Naive B cell (primary cell): ENCODE measurements around the gene DPCD. TPM values are rescaled to one million over a fixed set of nuclear protein-coding genes. Genes with fewer than 3 reads are reported as not detected.
A peak's percentile ranks its signal among the peaks of the same experiment; 100 is the strongest.
"Not testable (repeated sequence)": the region's sequence is repeated elsewhere in the genome, so short reads cannot be mapped to it uniquely, and the experiment has no call there.

ENCODE experiments used
- ATAC-seq, 2 donors: fragments of 150-1000 bp; cut with Tn5 transposase; 2 replicates each; pipeline ENCODE4 v1.10.0; 2021; ENCODE audit warnings: low read depth in 2 of 2, mild to moderate bottlenecking in 2 of 2, moderate library complexity in 2 of 2
- DNase-seq: peaks from one replicate; pipeline ENCODE4 v3.0.0; 2022
- H3K27ac Mint-ChIP-seq, 6 donors: one replicate each; pipeline ENCODE4 v1.8.0; 2020 to 2022; ENCODE audit warnings: mild to moderate bottlenecking in 6 of 6, mixed read lengths in 6 of 6, moderate library complexity in 5 of 6, inconsistent platforms in 2 of 6
- H3K27me3 Mint-ChIP-seq, 3 donors: one replicate each; pipeline ENCODE4 v1.8.0; 2021 to 2022; ENCODE audit warnings: mixed read lengths in 3 of 3, mild to moderate bottlenecking in 1 of 3
- H3K36me3 Mint-ChIP-seq, 2 donors: one replicate each; pipeline ENCODE4 v1.8.0; 2020 to 2022; ENCODE audit warnings: mixed read lengths in 2 of 2, inconsistent platforms in 1 of 2, mild to moderate bottlenecking in 1 of 2
- H3K4me1 Mint-ChIP-seq, 3 donors: one replicate each; pipeline ENCODE4 v1.8.0; 2020 to 2022; ENCODE audit warnings: mixed read lengths in 3 of 3, inconsistent platforms in 1 of 3, mild to moderate bottlenecking in 1 of 3, moderate library complexity in 1 of 3
- H3K4me3 Mint-ChIP-seq, 8 donors: one replicate each; pipeline ENCODE4 v1.8.0; 2020 to 2022; ENCODE audit warnings: mild to moderate bottlenecking in 8 of 8, mixed read lengths in 8 of 8, moderate library complexity in 8 of 8, inconsistent platforms in 2 of 8
- H3K9me3 Mint-ChIP-seq, 7 donors: one replicate each; pipeline ENCODE4 v1.8.0; 2020 to 2022; ENCODE audit warnings: mixed read lengths in 7 of 7, mild to moderate bottlenecking in 5 of 7, inconsistent platforms in 2 of 7, moderate library complexity in 1 of 7
- polyA plus RNA-seq, 6 donors: library from polyadenylated mRNA; unstranded; fragments of 300-500 nt; fragmentation: Illumina TruSeq; gene quantifications; one replicate each; pipeline ENCODE4 v1.2.3, GENCODE V29; 2021; ENCODE audit warnings: low read depth in 6 of 6

DPCD gene
- polyA plus RNA-seq, 6 donors from 2014 or later: 0.37 to 2.8 (median 1.2) TPM; not detected in 1

DNA sequence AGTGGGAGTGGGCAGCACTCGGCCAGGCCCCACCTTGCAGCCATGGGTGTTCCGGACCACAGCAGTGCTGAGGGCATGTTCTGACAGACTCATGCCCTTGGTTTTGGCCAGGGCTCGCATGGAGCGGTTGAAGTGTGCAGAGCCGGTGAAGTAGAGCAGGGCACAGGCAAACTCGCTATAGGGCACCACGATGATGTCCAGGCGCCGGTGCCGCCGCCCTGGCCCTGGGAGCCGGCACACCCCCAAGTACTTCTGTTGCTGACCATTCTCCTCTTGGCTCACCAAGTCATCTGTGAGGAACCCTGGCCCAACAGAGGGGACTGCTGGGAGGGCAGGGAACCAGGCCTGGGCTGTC, 8.6 kb upstream of the DPCD start:
- DNase-seq: no peak
- H3K36me3 Mint-ChIP-seq: peaks cover 7 to 18% of the 10 kb centered on the region in 2 donors
- H3K4me1 Mint-ChIP-seq: peaks cover 0 to 9% (median 4%) of the 10 kb centered on the region in 3 donors
- no peak overlapping the region for H3K27ac Mint-ChIP-seq
- no peaks in the 10 kb centered on the region for H3K9me3 Mint-ChIP-seq
- no peaks in the 10 kb centered on the region for H3K27me3 Mint-ChIP-seq
- no peak overlapping the region for H3K4me3 Mint-ChIP-seq
- ATAC-seq: no peak

- peaks cover 0 to 9% (median 4%) of the 10 kb centered on the region in 3 donors for H3K4me1 Mint-ChIP-seq
- no peak for ATAC-seq
- H3K4me3 Mint-ChIP-seq: no peak overlapping the region
- DNase-seq: no peak
- H3K27ac Mint-ChIP-seq: no peak overlapping the region
- H3K9me3 Mint-ChIP-seq: no peaks in the 10 kb centered on the region
- H3K36me3 Mint-ChIP-seq: peaks cover 7 to 26% of the 10 kb centered on the region in 2 donors
- no peaks in the 10 kb centered on the region for H3K27me3 Mint-ChIP-seq
Observed at GRCh38 chr10:101580486-101581399, 7.4 kb upstream of the DPCD start.

DNA sequence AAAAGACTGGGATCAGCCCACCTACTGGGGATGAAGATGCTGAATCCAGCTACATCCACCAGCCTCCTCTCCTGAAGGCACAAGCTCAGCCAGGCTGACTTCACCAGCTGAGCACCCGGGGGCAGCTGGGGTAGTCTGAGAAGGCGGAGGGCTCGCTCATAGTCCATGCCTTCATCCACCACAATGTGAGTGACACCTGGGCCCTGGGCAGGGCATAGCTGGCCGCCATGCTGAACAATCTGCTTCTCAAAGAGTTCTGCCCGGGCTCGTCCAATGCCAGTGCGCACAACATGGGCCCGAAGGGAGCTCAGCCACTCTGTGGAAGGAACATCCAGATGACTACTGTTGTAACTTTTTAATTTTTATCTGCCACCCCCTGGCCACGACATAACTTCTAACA, 2.3 kb upstream of the DPCD start:
- Mint-ChIP-seq H3K27ac (no peak overlapping the region), H3K4me1 (peaks cover 19 to 37% (median 24%) of the 10 kb centered on the region in 3 donors)
- ATAC-seq: no peak

GRCh38 chr10:101588879-101589278, 758 bp downstream of the DPCD start:
- DNase-seq (no peak), ATAC-seq (no peak)
- H3K9me3 Mint-ChIP-seq: no peaks in the 10 kb centered on the region
- peaks cover 0 to 7% (median 0%) of the 10 kb centered on the region in 3 donors for H3K27me3 Mint-ChIP-seq
- peaks cover 0 to 12% of the 10 kb centered on the region in 2 donors for H3K36me3 Mint-ChIP-seq
- peaks cover 19 to 37% (median 20%) of the 10 kb centered on the region in 3 donors for H3K4me1 Mint-ChIP-seq
- peak overlapping the region in 2 of 6 donors; percentile 87 to 88 for H3K27ac Mint-ChIP-seq
- peak overlapping the region; percentile 95 to 98 (median 97) for H3K4me3 Mint-ChIP-seq

More for the DNA sequence above, 2.3 kb upstream of the DPCD start:
- Mint-ChIP-seq H3K4me3 (peak overlapping the region in 3 of 8 donors; percentile 70 to 97 (median 70)), H3K27me3 (peaks cover 0 to 6% (median 0%) of the 10 kb centered on the region in 3 donors), H3K36me3 (peaks cover 7 to 12% of the 10 kb centered on the region in 2 donors), H3K9me3 (no peaks in the 10 kb centered on the region)
- DNase-seq: no peak

- not testable (repeated sequence) for H3K27ac Mint-ChIP-seq, H3K9me3 Mint-ChIP-seq, DNase-seq, H3K36me3 Mint-ChIP-seq, H3K4me3 Mint-ChIP-seq, H3K4me1 Mint-ChIP-seq, H3K27me3 Mint-ChIP-seq, ATAC-seq
Observed at GRCh38 chr10:101593331-101593730, 5.2 kb downstream of the DPCD start.

- peaks cover 0 to under 1% (median 0%) of the 10 kb centered on the region in 3 donors for H3K27me3 Mint-ChIP-seq
- ATAC-seq (no peak), DNase-seq (no peak)
- no peaks in the 10 kb centered on the region for H3K4me1 Mint-ChIP-seq
- no peak overlapping the region for H3K27ac Mint-ChIP-seq
- no peak overlapping the region for H3K4me3 Mint-ChIP-seq
- H3K36me3 Mint-ChIP-seq: no peaks in the 10 kb centered on the region
- H3K9me3 Mint-ChIP-seq: no peaks in the 10 kb centered on the region
Observed at GRCh38 chr10:101595591-101596433, 7.7 kb downstream of the DPCD start.

- no peak overlapping the region for H3K4me3 Mint-ChIP-seq
- H3K27me3 Mint-ChIP-seq: no peaks in the 10 kb centered on the region
- no peaks in the 10 kb centered on the region for H3K9me3 Mint-ChIP-seq
- no peaks in the 10 kb centered on the region for H3K36me3 Mint-ChIP-seq
- DNase-seq (no peak), ATAC-seq (no peak)
- H3K27ac Mint-ChIP-seq: peak overlapping the region in 1 of 6 donors; percentile 91
- H3K4me1 Mint-ChIP-seq: no peaks in the 10 kb centered on the region
Observed at GRCh38 chr10:101597091-101597900, 9.2 kb downstream of the DPCD start.

DNA sequence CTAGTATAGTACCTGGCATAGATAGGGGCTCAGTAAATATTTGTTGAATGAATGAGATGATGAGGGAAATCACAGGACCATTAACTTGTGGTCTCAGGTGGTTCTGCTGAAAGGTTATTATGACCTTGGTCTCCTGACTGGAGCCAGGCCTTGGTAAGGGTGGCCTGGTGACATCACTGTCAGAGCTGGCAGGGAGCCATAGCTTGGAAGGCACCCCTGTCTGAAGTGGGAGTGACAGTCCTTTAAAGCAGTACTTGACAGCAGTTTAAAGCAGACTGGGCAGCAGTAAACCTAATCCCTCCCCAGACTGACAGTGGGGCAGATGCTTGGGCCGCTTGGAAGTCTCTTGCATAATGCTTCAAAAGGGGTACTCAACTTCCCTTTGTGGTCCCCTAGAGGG, 13.4 kb downstream of the DPCD start:
- H3K27ac Mint-ChIP-seq: peak overlapping the region in 1 of 6 donors; percentile 30
- DNase-seq: no peak

DNA sequence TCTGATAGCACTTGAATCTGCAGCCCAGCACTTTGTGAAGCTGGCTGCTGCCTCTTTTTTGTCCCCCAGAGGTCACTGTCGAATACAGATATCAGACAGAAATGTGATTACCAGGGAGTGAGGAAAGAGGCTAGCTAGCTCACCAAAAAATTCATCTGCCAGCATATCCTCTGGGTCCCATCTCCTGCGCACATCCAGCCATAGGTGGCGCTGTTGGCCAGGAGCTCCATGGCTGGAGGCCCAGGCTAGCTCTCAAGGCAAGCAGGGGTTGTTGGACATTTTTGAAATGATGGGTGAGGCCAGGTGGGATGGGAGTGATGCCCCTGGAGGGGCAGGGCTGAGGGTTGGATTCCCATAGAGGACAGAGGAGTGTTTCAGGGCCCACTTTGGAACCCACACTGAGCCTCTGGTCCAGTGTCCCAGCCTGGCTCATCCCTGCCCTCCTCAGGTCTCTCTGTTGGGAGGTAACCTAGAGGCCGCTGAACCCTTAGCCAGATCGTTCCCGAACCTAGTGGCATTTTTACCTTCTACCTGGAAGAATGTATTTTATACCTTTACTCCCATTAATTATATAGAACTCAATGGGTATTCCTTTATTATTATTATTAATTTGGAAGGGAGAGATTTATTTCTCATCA, 14.8 kb downstream of the DPCD start:
- H3K4me1 Mint-ChIP-seq: no peaks in the 10 kb centered on the region
- no peak overlapping the region for H3K4me3 Mint-ChIP-seq
- H3K27ac Mint-ChIP-seq: peak overlapping the region in 2 of 6 donors; percentile 10 to 86
- peak; percentile 82 to 86 for ATAC-seq
- H3K27me3 Mint-ChIP-seq: no peaks in the 10 kb centered on the region
- peak; percentile 36 for DNase-seq
- no peaks in the 10 kb centered on the region for H3K36me3 Mint-ChIP-seq
- no peaks in the 10 kb centered on the region for H3K9me3 Mint-ChIP-seq

More for the DNA sequence above, 13.4 kb downstream of the DPCD start:
- no peaks in the 10 kb centered on the region for H3K4me1 Mint-ChIP-seq
- no peaks in the 10 kb centered on the region for H3K9me3 Mint-ChIP-seq
- no peaks in the 10 kb centered on the region for H3K36me3 Mint-ChIP-seq
- H3K4me3 Mint-ChIP-seq: no peak overlapping the region
- ATAC-seq: no peak
- no peaks in the 10 kb centered on the region for H3K27me3 Mint-ChIP-seq

GRCh38 chr10:101607124-101607523, 19.0 kb downstream of the DPCD start:
- ATAC-seq (no peak), DNase-seq (no peak)
- H3K9me3 Mint-ChIP-seq: no peaks in the 10 kb centered on the region
- no peak overlapping the region for H3K4me3 Mint-ChIP-seq
- peak overlapping the region in 4 of 6 donors; percentile 35 to 82 (median 72) for H3K27ac Mint-ChIP-seq
- peaks cover 0 to 6% (median 0%) of the 10 kb centered on the region in 3 donors for H3K4me1 Mint-ChIP-seq
- no peaks in the 10 kb centered on the region for H3K27me3 Mint-ChIP-seq
- peaks cover 8 to 14% of the 10 kb centered on the region in 2 donors for H3K36me3 Mint-ChIP-seq

- ATAC-seq: no peak
- H3K36me3 Mint-ChIP-seq: peaks cover 8 to 14% of the 10 kb centered on the region in 2 donors
- H3K4me1 Mint-ChIP-seq: peaks cover 0 to 6% (median 0%) of the 10 kb centered on the region in 3 donors
- DNase-seq: no peak
- H3K9me3 Mint-ChIP-seq: no peaks in the 10 kb centered on the region
- H3K27ac Mint-ChIP-seq: no peak overlapping the region
- H3K27me3 Mint-ChIP-seq: no peaks in the 10 kb centered on the region
- H3K4me3 Mint-ChIP-seq: no peak overlapping the region
Observed at GRCh38 chr10:101609481-101609880, 21.4 kb downstream of the DPCD start.

DNA sequence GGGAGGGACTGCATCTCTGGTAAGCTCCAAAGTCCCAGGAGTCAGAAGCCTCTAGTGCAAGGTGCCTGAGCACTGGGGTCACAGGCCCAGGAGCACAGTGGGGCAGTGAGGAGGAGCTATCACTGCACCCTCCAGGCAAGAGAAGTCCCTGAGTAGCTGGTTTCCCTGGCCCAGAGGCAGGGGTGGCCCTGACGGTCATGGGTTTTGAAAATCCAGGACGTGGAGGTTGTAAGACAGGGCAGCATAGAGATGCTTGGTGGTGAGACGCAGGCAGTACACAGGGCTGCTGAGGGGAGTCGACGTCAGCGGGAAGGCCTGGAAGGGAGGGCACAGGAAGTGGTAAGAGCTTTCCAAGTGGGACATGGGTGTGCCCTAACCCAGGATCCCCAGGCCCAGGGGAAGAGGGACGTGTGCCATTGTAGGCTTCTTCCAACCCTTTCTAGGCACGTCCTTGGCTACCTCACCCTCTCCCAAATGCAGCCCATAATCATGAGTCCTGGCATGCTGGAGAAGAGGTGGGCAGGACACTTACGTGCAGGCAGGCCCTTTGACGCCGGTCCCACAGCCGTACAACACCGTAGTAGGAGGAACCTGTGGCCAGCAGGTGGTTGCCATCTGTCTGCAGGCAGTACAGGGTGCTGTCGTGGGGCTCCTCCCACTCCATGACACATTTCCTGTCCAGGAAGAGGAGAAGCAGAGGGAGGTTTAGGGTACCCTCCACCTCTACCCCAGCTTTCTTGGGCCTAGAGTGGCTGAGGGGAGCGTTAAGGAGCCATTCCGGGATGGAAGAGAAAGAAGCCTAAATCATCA, 23.2 kb downstream of the DPCD start:
- no peak overlapping the region for H3K4me3 Mint-ChIP-seq
- ATAC-seq (no peak), DNase-seq (no peak)
- no peaks in the 10 kb centered on the region for H3K27me3 Mint-ChIP-seq
- H3K36me3 Mint-ChIP-seq: peaks cover 8 to 18% of the 10 kb centered on the region in 2 donors
- peaks cover 0 to 6% (median 0%) of the 10 kb centered on the region in 3 donors for H3K4me1 Mint-ChIP-seq
- no peaks in the 10 kb centered on the region for H3K9me3 Mint-ChIP-seq
- peak overlapping the region in 3 of 6 donors; percentile 38 to 67 (median 51) for H3K27ac Mint-ChIP-seq
